C1 segment of cervical spinal cord (tissue), 14 donors: Measurements from ENCODE around the gene KLHL29.

Experiments
- DNase-seq, 14 donors: peaks; one replicate each; lab custom pipeline; 2025; lab: John Stamatoyannopoulos, UW

Gene KLHL29

DNA sequence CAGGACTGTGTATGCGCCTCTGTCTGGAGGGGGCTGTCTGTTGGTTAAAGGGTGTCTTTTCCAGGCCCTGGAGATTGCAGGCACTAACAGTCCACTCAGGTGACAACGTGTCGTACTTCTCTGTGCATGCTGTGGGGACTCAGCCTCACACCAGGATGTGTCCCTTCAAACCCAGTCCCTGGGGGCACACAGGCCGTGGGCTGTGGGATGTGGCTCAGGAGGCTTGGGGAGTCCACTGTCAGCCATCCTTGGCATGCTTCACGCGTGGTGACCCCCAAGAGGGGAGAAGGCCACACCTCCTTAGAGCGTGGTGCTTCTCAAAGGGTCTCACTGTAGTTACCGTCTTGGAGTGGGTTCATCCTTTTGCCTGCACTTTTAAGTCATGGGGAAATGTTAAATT lies 127.8 kb downstream of the KLHL29 start:
- no peak for DNase-seq

DNA sequence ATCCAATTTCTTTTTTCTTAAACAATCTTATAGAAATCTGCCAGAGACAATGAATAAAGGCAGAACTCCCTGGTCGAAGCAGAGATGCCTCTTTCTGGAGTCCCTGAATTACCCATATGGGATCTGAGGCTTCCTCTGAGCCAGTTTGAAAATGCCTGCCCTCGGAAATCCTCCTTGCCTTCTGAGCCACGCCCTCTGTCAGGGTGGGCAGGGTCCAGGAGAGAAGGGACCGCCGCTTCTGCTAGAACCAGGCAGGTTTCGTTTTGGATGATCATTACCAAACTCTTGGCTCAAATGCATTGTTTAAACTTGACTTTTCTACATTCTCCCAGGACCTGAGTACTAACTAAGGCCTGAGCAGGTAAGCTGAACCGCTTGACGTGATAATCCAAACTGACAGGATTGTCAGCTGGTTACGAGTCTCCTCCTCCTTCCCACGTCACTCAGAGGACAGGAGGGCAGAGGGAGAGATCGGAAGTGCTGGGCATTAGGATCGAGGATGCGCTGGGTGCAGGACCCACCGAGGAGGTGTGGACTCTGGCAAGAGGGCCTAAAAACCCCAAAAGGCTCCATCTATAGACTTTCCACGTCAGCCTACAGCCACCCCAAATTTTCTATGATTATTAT lies 128.4 kb downstream of the KLHL29 start:
- DNase-seq, result no peak

DNA sequence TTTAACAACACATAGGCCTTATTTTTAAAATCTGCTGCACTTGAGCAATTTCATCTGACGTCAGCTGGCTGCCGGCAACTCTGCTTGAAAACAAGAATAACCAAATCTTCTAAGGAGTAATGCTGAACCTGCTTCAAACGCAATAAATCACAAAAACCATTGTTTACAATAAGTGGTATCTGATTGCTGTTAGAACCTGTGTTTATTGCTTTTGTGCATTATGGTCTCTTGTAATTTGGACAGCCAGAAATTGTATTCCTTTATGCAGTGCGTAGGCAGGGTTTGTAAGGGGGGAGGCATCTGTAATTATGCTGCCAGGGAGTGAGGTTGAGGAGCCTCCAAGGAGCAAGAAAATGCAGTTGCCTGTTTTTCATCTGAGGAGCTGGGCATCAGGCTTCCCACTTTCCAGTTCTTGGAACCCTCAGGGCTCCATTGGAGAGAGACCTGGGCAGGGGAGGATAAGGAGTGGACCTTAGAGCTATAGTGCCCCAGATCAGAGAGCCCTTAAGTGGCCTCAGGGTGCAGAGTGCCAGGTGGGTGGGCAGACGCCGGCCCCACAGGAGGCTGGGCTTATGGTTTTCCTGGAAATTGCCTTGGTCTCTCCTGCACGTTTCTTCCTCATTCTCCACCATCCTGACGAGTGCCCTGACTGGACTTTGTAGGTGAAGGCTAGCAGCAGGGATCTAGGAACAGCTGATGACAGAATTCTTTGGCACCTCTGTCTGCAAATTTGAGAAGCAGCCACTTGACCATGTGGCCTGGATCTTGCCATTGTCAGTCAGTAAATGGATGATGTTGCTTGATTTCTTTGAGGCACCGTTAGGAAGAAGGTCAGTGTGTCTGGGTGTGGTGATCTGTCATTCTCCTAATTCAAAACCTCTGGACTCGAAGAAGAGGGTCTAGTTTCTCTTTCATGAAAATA lies 129.2 kb downstream of the KLHL29 start:
- no peak for DNase-seq

DNA sequence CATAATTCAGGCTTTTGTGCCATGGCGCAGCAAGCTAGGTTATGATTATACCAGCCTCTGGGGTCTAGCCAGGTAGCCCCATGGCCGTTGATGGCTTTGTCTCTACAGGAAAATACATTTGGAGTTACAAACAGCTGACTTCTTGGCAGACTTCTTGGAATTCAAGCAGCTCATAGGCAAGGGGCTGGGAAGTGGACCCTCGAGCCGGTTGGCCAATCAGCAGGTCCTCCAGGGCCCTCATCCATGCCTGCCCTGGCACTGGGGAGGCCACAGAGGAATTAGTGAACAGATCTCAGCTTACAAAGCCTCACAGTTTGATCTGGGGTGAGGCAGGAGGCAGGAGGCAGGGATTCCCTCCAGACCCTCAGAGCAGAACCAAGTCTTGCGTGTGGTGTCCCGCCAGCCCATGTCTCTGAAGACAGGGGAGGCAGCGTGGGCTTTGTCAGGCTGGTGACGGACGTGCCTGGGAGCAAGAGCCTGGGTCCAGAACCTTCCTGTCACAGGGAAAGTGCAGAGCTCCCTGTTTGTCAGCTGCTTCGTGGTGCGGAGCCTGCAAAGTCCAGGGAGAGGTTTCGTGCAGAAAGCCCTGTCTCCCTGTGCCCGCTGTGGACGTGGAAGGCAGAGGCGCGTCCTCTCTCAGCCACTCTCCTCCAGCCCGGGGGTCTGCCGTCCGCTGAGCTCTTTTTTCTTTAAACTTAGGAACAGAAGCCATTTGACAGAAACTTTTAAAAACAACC lies 131.7 kb downstream of the KLHL29 start:
- DNase-seq, result no peak

DNA sequence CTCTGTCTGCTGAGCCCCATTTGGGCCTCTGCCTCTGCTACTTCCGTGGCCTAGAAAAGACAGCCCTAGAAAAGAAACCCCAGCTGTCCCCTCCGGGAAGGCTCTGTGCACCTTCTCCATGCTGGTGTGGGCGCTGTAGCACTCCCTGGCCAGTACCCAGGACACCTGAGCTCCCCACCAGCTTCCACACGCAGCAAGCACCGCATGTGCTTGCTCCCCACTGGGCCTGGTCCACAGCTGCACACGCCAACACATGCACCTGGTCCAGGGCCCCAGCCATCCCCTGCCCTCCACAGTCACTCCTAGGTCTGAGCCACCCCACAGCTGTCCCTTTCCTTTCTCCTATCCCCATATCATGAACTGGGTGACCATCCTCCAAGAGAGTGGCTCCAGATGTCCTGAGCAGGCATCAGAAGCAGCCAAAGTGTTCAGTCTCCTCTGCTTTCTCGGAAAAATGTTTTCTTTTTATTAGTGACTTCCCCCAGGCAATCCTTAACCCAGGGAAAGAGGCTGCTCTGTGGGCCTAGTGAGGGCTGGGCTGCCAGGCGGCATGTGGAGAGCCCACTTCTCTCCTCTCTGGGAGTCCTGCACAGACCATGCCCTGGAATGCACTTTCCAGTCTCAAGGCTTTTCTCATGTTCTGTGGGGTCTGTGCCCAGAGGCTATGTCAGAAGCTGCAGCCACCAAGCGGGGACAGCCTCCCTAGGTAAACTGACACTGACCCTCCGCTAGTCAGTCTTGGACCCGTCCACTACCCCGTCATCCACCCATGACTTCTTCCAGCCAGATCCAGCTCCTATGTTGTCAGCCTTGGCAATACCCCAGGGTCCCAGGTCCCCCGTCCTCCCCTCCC lies 133.7 kb downstream of the KLHL29 start:
- peak in 3 of 14 donors; percentile 19 to 67 (median 21) for DNase-seq

DNA sequence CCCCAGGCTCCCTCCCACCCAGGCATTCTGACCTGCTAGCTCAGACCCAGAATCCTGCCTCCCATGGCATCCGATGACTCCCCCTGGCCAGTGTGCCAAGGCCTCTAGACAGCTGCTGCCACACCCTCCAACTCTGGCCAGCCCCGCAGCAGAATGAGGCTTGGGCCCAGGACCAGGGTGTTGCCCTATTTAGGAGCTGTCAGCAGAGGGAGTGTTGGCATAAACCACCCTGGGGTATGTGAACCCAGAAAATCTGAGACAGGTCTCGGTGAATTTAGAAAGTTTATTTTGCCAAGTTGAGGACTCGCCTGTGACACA lies 134.3 kb downstream of the KLHL29 start:
- DNase-seq, result peak in 1 of 14 donors; percentile 49

DNA sequence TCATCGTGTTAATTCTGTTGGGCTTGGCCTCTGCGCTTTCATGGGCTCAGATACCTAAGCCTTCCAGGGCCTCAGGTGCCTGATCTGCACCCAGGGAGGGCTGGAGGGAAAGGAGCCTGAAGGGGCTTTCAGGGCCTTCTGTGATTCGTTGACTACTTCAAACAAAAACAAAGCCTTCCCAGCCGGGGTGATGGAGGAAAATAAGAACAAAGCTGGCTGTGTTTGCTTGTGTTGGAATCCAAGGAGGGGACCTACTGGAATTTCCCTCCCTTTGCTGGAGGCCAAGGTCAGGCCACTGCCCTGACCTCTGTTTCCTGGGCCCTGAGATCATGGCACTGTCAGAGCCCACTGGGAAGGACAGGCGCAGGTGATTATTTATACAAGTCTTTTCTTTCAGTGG lies 135.3 kb downstream of the KLHL29 start:
- no peak for DNase-seq

DNA sequence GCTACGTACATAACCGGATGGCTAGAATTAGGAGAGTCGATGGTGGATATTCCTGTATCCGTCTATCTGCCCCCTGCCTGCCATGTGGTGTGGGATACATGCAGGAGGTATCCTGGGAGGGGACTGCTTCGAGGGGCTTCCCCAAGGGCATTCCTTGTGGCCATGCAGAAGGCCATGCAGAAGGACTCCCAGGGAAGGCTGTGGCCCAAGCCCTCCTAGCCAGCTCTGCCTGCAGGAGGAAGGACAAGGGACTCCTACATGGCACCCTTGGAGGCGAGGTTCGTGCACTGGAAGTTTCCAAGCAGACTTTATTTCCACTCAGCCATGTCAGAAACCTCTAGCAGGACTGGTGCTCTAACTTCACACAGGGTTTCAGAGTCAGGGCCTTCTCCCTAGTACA lies 136.1 kb downstream of the KLHL29 start:
- DNase-seq, result no peak

DNA sequence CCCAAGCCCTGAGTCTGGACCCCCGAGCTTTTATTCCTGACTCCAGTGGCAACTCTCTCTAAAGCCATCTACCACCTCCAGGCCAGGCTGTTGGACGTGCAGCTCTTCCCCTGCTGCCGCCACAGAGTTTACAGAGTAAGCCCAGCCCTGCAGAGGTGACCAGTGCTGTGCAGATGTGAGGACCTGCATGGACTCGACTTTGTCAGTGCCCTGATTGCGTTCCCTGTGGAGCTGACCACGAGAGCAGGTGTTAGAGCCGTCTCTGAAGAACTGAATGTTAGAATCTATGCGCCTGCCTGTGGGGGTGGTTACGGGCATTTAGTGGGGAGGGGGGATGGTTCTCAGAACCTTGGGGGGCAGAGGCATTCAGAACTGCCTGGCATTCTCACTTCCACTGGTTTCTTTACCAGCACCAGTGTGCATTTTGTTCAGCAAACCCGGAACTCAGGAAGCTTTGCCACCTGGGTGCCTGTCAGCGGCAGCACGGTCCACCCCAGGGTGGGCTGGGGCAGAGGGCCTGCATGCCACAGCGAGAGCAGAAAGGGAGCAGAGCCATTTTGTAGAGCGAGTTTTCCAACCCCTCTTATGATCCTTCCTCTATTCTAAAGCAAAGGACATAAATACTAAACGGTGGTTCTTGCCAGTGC lies 137.9 kb downstream of the KLHL29 start:
- no peak for DNase-seq

DNA sequence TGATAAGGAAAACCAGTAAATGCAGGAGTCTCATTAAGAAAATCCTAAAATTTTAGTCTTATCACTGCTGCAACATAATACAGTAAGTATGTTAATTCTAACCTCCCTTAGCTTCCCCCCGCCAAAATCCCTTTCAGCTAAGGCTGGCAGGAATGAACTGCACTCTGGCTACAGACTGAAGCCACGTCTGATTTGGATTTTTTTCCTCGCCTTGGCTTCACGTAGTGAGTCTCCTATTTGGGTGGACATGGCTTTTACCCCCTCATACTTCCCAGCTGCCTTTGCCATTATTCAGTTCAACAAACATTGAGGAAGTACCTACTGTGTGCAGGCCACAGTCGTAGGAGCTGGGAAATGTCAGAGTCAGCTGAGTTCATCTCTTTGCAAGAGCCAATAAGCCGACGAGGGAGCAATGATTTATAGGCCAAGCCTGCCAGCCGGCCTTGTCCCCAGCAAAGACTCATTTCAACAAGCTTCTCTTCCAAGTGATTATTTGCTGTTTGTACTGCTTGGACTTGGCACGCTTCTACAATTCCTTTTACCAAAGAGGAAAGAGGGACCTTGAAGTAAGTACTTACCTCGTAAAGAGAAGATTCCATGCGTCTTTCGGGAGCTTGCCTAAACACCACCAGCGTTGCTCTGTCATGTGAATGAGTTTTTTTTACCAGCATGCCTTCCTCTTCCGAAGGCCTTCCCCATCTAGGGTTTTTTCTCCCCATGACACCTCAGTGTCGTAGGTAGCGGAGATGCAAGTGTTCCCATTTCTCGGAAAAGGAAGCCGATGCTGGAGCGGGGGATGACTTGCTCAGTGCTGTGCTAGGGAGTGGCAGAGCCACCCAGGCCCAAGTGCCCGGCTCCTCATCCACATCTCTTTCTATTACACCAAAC lies 138.6 kb downstream of the KLHL29 start:
- DNase-seq, result peak in 3 of 14 donors; percentile 15 to 29 (median 22)

DNA sequence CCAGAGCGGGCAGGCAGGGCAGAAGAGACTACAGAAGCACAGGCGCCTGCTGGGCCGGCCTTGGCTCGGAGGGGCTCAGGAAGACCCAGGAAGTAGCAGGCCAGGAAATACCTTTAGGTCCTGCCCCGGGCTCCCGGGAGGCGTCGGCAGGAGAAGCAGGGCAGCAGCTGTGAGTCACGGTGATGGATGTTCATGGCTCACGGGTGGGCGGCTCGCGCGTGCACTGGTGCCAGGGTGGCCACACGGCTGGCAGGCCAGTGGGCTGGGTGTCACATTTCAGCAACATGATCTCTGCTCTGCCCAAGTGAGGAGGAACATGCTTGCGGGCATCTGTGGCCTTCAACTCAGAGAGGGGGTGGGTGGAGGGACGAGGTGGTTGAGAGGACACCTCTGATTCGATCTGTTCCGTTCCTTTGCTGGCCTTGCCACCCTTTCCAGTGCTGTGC lies 139.3 kb downstream of the KLHL29 start:
- peak in 1 of 14 donors; percentile 18 for DNase-seq

DNA sequence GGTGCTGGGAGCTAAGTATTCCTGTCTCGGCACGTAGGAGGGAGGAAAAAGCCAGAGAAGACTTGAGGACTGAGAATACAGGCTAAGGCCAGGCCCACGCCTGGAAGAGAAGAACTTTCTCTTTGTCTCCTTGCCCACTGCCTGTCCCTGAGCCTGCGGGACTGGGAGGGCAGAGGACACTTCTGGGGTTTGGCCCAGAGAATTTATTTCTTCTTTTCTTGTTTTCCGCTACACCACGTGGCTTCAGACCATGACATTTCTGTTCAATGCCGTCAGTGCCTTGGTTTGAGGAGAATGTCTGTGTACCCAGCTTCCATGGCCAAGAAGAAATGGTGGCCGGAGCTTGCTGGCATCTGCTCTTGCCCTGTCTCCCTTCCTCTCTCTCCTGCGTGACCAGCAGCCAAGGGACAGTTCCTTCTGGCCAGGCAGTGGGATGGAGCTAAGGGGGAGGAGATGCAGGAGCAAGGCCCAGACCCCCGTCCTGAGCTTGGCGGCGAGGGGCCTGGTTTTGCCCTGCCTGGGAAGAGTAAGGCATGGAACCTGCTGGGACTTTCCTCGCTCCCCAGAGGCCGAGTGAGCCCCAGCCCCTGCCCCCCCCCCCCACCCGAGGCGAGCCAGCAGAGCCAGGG lies 140.3 kb downstream of the KLHL29 start:
- peak in 8 of 14 donors; percentile 17 to 59 (median 38) for DNase-seq

DNA sequence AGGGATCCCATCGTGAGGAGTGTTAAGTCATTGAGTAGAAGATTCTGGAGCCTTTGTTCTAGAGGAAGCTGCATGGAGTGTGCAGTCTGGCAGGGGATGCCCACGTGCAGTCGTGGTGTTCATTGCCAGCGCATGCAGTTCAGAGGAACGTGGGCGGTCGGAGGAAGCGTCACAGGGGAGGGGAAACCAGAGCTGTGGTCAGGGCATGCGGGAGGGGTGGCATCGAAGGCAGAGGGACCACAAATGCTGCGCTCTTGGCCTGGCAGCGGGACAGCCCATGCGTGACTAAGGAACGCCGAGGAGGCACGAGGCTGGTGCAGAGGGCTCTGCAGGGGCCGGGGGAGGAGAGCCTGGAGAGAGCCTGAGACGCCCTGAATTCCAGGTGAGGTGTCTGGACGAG lies 141.1 kb downstream of the KLHL29 start:
- no peak for DNase-seq

DNA sequence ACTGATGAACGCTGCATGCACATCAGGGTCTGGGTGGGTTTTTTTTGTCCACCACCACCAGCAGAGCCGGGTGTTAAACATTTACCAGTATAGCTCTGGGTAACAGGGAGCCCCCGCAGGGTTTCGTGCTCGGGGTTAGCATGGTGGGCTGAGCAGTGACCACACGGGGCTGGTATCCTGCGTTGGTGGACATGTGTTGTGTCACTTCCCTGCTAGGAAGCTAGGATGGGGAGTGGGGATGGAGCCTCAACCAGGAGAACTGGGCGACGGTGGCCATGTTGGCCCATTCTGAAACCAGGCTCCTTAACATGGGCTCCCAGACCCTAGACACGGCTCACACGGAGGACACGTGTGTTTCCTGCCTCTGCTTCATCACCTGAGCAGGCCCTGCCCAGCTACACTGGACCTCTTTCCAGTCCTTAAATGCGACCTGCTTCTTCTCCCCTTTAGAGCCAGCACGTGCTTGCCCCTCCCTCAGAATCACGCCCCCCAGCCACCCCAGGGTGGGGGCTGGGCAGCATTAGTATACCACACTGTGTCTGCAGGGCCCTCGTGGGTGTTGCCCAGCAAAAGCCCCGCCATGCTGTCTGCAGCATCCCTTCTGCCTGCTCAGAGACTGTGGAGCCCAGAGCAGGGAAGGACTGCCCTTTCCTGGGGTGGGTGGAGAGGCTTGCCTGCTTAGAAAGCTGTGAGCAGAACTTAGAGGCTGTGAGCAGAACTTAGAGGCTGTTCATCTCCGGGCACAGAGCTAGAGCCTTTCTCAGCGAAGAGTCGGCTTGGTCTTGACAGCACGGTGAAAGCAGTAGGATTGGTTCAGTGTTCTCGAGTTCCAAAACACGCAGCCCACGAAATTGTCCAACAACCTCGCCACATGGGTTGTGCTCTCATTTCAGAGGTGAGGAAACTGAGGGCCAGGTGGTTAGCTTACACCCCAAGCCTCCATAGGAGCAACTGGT lies 142.1 kb downstream of the KLHL29 start:
- no peak for DNase-seq

DNA sequence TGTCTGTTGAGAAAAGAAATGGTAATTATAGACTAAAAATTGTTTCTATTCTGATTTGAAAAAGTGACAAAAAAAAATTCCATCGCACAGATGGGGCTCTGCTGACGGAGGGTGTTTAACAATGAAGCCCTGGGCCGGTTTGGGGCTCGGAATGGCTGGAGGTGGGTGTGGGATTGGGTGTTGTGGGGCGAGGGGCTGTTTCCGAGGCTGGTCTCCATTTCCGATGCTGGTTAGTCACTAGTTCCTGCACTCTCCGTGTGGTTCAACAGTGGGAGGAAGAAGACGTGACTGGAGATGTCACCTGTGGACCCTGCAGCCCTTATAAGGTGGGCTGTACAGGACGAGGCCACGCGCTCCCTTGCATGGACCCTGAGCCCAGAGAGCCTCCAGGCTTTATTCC lies 143.2 kb downstream of the KLHL29 start:
- DNase-seq, result no peak

DNA sequence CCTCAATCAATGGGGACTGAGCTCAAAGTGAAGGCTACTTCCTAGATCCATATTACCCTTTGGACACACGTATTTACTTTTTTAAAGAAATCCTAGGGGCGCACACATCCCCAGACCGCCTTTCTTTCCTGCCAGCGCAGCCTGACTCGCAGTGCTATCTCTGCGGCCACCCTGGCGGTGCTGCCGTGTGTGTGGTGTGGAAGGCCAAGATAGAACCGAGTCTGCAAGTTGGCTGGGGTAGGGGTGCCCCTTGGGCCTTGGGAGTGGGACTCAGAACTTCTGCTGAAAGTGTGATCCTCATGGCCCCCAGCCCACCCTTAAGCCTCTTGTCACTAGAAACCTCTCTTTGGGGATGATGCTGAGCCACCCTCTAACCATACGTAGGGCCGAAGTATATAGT lies 143.7 kb downstream of the KLHL29 start:
- no peak for DNase-seq

DNA sequence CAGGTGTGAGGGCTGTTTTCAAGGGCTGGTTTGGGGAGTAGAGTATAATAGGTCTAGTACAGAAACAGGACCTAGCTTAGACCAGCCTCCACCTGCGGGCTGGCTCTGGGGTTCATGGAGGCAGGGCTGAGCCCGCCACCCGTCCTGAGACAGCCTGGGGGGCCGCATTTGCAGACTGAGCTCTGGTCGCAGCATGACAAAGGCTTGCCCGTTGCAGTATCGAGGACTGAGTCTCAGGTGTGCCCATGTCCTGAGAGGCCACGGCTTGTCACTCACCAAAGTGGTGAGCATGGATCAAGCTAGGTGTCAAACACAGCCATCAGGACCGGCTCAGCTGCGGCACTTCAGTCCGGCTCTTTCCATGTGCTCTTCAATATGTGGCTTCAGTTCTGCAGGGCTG lies 144.7 kb downstream of the KLHL29 start:
- DNase-seq, result no peak

DNA sequence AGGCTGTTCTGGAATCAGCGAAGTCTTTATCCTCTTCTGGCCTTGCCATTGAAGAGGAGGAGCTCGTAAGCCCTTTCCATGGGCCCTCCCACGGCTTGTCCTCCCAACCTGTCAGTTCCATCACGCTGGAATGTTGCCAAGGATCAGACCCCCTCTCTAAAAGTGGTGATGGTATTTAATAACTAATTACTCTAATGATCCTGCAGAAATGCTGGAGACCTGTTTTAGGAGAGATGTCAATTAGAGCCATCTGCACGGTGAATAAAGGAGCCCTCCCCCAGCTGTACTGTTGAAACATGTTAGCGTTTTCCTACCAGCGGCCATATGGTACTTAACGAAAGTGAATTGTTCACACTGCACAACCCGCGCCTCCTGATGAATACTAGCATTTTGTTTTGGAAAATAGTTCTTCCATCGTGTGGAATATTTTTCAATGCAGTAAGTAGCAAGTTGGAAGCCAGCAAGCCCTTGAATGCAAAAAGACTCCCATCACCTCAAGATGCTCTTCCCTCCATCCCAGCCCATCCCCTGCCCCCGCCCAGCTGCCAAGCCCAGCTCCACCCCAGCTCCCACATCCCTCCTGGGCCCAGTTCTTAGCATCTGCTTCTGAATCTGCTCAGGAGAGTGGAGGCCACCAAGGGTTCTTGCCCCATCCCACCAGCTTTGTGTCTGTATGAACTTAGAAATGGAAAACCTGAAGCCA lies 145.4 kb downstream of the KLHL29 start:
- no peak for DNase-seq
